ENCODE data around the gene UNC45A. TPM values are rescaled to one million over a fixed set of nuclear protein-coding genes. Genes with fewer than 3 reads are reported as not detected.
"Not testable (repeated sequence)": the region's sequence is repeated elsewhere in the genome, so short reads cannot be mapped to it uniquely, and the experiment has no call there.

UNC45A gene
- total RNA-seq, 1 experiment from 2014 or later, result 101 TPM

DNA sequence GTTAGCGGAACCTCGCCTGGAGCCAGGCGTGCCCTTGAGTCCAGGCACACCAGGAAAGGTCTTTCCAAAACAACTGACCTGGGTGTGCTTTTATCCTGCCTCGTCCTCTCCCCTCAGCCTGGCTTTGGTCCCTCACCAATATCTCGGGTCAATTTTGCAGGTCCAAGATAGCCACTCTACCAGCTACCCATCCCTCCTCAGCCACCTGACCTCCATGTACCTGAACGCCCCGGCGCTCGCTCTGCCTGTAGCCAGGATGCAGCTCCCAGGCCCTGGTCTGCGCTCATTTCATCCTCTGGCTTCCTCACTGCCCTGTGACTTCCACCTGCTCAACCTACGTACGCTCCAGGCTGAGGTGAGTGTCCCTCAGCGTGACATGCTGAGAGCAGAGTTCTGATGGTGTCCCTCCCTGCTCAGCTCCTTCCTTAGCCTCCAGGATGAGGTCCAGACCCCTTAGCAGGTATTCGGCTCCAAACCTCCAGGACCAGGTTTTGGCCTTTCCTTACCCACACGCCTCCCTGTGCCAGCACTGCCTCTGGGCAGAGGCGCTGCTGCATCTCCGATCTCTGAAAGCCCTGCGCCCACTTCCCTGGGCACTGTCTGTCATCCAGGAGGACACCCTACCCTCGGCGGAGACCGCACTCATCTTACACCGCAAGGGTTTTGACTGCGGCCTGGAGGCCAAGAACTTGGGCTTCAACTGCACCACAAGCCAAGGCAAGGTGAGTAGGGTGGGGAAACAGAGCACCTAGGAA, 16.9 kb upstream of the UNC45A start:
- Mint-ChIP-seq H3K27ac (peak overlapping the region; percentile 55; the same call in 1 of the 2 replicates), H3K9me3 (no peaks in the 10 kb centered on the region), H3K36me3 (peaks cover 15% of the 10 kb centered on the region), H3K27me3 (ENCODE audit: low read depth) (no peaks in the 10 kb centered on the region; the same call in 1 of the 2 replicates), H3K4me3 (no peak overlapping the region), H3K4me1 (peaks cover 10% of the 10 kb centered on the region)
- no peak for ATAC-seq
- CTCF ChIA-PET, result interaction anchor here (0.7 to 2.6 kb wide), 3 partner anchors 8 to 14 kb away, joined by 3 to 24 read pairs (median 4); partner anchors contain the start of genes HDDC3 and MAN2A2
- TF ChIP-seq ZBTB21 (CRISPR knock-in tag; IDR thresholded peaks at IDR 0.05; ENCODE audit: borderline replicate concordance) (no peak), IRF2 (CRISPR knock-in tag; IDR thresholded peaks at IDR 0.05; ENCODE audit: borderline replicate concordance, low read depth) (no peak), ZNF396 (CRISPR knock-in tag; IDR thresholded peaks at IDR 0.05; ENCODE audit: borderline replicate concordance) (no peak), FOXP1 (CRISPR knock-in tag; IDR thresholded peaks at IDR 0.05; ENCODE audit: borderline replicate concordance) (no peak), GABPB1 (CRISPR knock-in tag; IDR thresholded peaks at IDR 0.05) (no peak)
- TF ChIP-seq, protein P1, sequence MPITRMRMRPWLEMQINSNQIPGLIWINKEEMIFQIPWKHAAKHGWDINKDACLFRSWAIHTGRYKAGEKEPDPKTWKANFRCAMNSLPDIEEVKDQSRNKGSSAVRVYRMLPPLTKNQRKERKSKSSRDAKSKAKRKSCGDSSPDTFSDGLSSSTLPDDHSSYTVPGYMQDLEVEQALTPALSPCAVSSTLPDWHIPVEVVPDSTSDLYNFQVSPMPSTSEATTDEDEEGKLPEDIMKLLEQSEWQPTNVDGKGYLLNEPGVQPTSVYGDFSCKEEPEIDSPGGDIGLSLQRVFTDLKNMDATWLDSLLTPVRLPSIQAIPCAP (CRISPR knock-in tag; IDR thresholded peaks at IDR 0.05), result no peak
- TF ChIP-seq, protein P2, sequence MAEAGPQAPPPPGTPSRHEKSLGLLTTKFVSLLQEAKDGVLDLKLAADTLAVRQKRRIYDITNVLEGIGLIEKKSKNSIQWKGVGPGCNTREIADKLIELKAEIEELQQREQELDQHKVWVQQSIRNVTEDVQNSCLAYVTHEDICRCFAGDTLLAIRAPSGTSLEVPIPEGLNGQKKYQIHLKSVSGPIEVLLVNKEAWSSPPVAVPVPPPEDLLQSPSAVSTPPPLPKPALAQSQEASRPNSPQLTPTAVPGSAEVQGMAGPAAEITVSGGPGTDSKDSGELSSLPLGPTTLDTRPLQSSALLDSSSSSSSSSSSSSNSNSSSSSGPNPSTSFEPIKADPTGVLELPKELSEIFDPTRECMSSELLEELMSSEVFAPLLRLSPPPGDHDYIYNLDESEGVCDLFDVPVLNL (CRISPR knock-in tag; IDR thresholded peaks at IDR 0.05; ENCODE audit: borderline replicate concordance, low read depth), result no peak
- TF ChIP-seq, protein P3, sequence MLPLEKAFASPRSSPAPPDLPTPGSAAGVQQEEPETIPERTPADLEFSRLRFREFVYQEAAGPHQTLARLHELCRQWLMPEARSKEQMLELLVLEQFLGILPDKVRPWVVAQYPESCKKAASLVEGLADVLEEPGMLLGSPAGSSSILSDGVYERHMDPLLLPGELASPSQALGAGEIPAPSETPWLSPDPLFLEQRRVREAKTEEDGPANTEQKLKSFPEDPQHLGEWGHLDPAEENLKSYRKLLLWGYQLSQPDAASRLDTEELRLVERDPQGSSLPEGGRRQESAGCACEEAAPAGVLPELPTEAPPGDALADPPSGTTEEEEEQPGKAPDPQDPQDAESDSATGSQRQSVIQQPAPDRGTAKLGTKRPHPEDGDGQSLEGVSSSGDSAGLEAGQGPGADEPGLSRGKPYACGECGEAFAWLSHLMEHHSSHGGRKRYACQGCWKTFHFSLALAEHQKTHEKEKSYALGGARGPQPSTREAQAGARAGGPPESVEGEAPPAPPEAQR (CRISPR knock-in tag; IDR thresholded peaks at IDR 0.05), result no peak
- POLR2A ChIA-PET, result no interaction called here
- DNase-seq (ENCODE audit: low spot score), result no peak

DNA sequence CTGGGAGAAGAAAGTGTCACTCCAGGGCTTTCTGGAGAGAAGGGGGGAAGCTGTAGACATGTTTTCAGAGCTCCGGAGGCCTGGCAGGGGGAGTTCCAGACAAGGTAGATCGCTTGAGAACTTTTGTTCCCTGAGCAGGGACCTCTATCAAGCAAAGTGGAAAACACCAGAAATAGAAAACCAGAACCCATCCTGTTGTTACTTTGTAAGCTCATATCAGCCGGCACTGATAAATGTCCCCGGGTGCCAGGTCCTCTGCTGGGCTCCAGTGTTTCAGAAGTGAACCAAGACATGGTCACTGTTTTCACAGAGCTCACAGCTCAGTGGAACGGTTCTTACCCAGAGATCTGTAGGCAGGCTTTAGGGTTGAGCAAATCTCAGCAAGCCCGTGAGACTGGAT, 16.2 kb upstream of the UNC45A start:
- ATAC-seq, result no peak
- H3K36me3 Mint-ChIP-seq, result peaks cover 15% of the 10 kb centered on the region
- no peaks in the 10 kb centered on the region for H3K9me3 Mint-ChIP-seq
- peaks cover 15% of the 10 kb centered on the region for H3K4me1 Mint-ChIP-seq
- POLR2A ChIA-PET, result no interaction called here
- H3K27me3 Mint-ChIP-seq (ENCODE audit: low read depth), result no peaks in the 10 kb centered on the region; the same call in 1 of the 2 replicates
- CTCF ChIA-PET, result interaction anchor here (0.7 to 2.6 kb wide), 3 partner anchors 9 to 15 kb away, joined by 3 to 24 read pairs (median 4); partner anchors contain the start of genes HDDC3 and MAN2A2
- no peak overlapping the region for H3K27ac Mint-ChIP-seq
- DNase-seq (ENCODE audit: low spot score), result no peak
- H3K4me3 Mint-ChIP-seq, result no peak overlapping the region
- TF ChIP-seq NR2C2 (CRISPR knock-in tag; IDR thresholded peaks at IDR 0.05) (no peak), CREM (CRISPR knock-in tag; IDR thresholded peaks at IDR 0.05) (no peak), SMAD3 (CRISPR knock-in tag; IDR thresholded peaks at IDR 0.05; ENCODE audit: borderline replicate concordance) (no peak), TEAD4 (CRISPR knock-in tag; IDR thresholded peaks at IDR 0.05) (no peak)
- TF ChIP-seq, protein P4, sequence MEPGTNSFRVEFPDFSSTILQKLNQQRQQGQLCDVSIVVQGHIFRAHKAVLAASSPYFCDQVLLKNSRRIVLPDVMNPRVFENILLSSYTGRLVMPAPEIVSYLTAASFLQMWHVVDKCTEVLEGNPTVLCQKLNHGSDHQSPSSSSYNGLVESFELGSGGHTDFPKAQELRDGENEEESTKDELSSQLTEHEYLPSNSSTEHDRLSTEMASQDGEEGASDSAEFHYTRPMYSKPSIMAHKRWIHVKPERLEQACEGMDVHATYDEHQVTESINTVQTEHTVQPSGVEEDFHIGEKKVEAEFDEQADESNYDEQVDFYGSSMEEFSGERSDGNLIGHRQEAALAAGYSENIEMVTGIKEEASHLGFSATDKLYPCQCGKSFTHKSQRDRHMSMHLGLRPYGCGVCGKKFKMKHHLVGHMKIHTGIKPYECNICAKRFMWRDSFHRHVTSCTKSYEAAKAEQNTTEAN (CRISPR knock-in tag; IDR thresholded peaks at IDR 0.05), result no peak

DNA sequence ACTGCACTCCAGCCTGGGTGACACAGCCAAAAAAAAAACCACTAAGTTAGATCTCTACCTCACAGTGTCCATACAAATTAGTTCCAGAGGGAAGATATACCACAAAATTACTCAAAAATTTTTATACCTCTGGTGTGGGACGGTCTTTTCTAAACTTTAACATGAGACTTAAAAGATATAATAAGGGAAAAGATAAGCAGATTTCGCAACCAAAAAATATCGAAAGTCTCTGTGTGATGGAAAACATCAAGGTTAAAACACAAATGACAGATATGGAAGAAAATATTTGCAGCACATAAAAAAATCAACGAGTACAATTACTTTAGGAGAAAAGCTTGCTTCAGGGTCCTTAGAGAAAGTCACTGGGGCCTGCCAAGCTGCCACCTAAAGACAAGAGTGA, 13.2 kb upstream of the UNC45A start:
- TF ChIP-seq NFE2L1 (CRISPR knock-in tag; IDR thresholded peaks at IDR 0.05) (no peak), SP1 (CRISPR knock-in tag; conservative IDR thresholded peaks at IDR 0.05) (no peak), ZNF219 (CRISPR knock-in tag; IDR thresholded peaks at IDR 0.05; ENCODE audit: borderline replicate concordance) (no peak)
- TF ChIP-seq, protein P5, sequence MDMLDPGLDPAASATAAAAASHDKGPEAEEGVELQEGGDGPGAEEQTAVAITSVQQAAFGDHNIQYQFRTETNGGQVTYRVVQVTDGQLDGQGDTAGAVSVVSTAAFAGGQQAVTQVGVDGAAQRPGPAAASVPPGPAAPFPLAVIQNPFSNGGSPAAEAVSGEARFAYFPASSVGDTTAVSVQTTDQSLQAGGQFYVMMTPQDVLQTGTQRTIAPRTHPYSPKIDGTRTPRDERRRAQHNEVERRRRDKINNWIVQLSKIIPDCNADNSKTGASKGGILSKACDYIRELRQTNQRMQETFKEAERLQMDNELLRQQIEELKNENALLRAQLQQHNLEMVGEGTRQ (CRISPR knock-in tag; IDR thresholded peaks at IDR 0.05), result no peak
- TF ChIP-seq, protein P6, sequence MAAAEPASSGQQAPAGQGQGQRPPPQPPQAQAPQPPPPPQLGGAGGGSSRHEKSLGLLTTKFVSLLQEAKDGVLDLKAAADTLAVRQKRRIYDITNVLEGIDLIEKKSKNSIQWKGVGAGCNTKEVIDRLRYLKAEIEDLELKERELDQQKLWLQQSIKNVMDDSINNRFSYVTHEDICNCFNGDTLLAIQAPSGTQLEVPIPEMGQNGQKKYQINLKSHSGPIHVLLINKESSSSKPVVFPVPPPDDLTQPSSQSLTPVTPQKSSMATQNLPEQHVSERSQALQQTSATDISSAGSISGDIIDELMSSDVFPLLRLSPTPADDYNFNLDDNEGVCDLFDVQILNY (CRISPR knock-in tag; IDR thresholded peaks at IDR 0.05), result no peak
- TF ChIP-seq, protein P2 (CRISPR knock-in tag; IDR thresholded peaks at IDR 0.05; ENCODE audit: borderline replicate concordance, low read depth), result no peak
- H3K4me3 Mint-ChIP-seq, result no peak overlapping the region
- no peaks in the 10 kb centered on the region; the same call in 1 of the 2 replicates for H3K27me3 Mint-ChIP-seq (ENCODE audit: low read depth)
- no peaks in the 10 kb centered on the region for H3K9me3 Mint-ChIP-seq
- CTCF ChIA-PET, result interaction anchor here (0.6 to 6.6 kb wide), 3 partner anchors 12 to 32 kb away, joined by 3 to 75 read pairs (median 4); partner anchors contain the start of genes HDDC3, MAN2A2 and UNC45A
- ATAC-seq (no peak), DNase-seq (ENCODE audit: low spot score) (no peak)
- H3K4me1 Mint-ChIP-seq, result peaks cover 16% of the 10 kb centered on the region
- peaks cover 15% of the 10 kb centered on the region for H3K36me3 Mint-ChIP-seq
- POLR2A ChIA-PET, result no interaction called here
- no peak overlapping the region for H3K27ac Mint-ChIP-seq

DNA sequence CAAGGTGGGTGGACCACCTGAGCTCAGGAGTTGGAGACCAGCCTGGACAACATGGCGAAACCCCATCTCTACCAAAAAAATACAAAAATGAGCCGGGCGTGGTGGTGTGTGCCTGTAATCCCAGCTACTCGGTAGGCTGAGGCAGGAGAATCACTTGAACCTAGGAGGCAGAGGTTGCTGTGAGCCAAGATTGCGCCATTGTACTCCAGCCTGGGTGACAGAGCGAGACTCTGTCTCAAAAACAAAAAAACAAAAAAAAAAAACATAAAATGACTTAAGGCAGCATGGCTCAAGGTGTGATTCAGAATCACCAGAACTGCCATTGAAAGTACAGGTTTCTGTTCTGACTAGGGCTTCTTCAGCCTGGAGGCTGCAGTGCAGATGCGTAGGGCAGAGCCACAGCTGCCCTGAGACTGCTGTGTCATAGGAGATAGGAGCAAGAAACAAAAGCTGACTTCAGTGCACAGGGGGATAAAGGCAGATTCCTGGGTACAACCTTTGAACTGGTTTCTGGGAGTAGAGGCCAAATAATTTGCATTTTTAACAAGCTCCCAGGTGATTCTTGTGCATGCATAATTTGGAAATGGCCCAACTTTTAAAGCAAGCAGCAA, 12.3 kb upstream of the UNC45A start:
- CTCF ChIA-PET, result interaction anchor here (0.7 to 6.6 kb wide), 7 partner anchors 11 to 275 kb away, joined by 3 to 75 read pairs (median 3); partner anchors contain the start of genes HDDC3 and UNC45A

More for the DNA sequence above, 12.3 kb upstream of the UNC45A start:
- Mint-ChIP-seq H3K36me3 (peaks cover 15% of the 10 kb centered on the region), H3K4me1 (peaks cover 16% of the 10 kb centered on the region), H3K27ac (peak overlapping the region; percentile 51; the same call in 1 of the 2 replicates)
- H3K4me3 Mint-ChIP-seq; DNase-seq (ENCODE audit: low spot score); H3K9me3 Mint-ChIP-seq; H3K27me3 Mint-ChIP-seq (ENCODE audit: low read depth); POLR2A ChIA-PET: not testable (repeated sequence)
- ATAC-seq, result peak; percentile 58

Data from WTC11 (cell line).